Mesenchymal stem cell (in vitro differentiated cells and primary cell): ENCODE data around the gene KCNC3.
A peak's percentile ranks its signal among the peaks of the same experiment; 100 is the strongest.

Experiments used
- DNase-seq: peaks from one replicate; pipeline ENCODE4 v3.0.0-alpha.2; 2013
- H2AFZ ChIP-seq: one replicate; pipeline ENCODE4 v1.6.1; 2013; ENCODE audit warnings: low read depth, mild to moderate bottlenecking, control low read depth, inconsistent platforms, low read length, moderate library complexity
- H2AK5ac ChIP-seq: 2 replicates; pipeline ENCODE4 v1.6.1; 2013; ENCODE audit warnings: low read length, moderate library complexity, mild to moderate bottlenecking, inconsistent platforms; ENCODE audit not compliant: severe bottlenecking
- H2BK120ac ChIP-seq: one replicate; pipeline ENCODE4 v1.6.1; 2013; ENCODE audit warnings: low read depth, mild to moderate bottlenecking, inconsistent platforms, low read length, moderate library complexity
- H2BK12ac ChIP-seq, 2 experiments: one replicate each; pipeline ENCODE4 v1.6.1; 2013; ENCODE audit warnings: inconsistent platforms in 2 of 2, low read length in 2 of 2, mild to moderate bottlenecking in 2 of 2, moderate library complexity in 2 of 2, control low read depth in 1 of 2
- H2BK15ac ChIP-seq: one replicate; pipeline ENCODE4 v1.6.1; 2013; ENCODE audit warnings: mild to moderate bottlenecking, low read depth, inconsistent platforms; ENCODE audit not compliant: poor library complexity, severe bottlenecking
- H2BK5ac ChIP-seq: 2 replicates; pipeline ENCODE4 v1.6.1; 2013; ENCODE audit warnings: low read depth, mild to moderate bottlenecking, low read length, control low read depth, inconsistent platforms; ENCODE audit not compliant: poor library complexity, severe bottlenecking
- H3K14ac ChIP-seq, 2 experiments: one replicate each; pipeline ENCODE4 v1.6.1; 2013; ENCODE audit warnings: inconsistent platforms in 2 of 2, low read length in 2 of 2, control low read depth in 1 of 2, mild to moderate bottlenecking in 1 of 2, moderate library complexity in 1 of 2
- H3K18ac ChIP-seq, 2 experiments: one replicate each; pipeline ENCODE4 v1.6.1; 2013; ENCODE audit warnings: inconsistent platforms in 2 of 2, low read length in 2 of 2, control low read depth in 1 of 2, low read depth in 1 of 2, mild to moderate bottlenecking in 1 of 2
- H3K23ac ChIP-seq, 2 experiments: one replicate each; pipeline ENCODE4 v1.6.1; 2013; ENCODE audit warnings: inconsistent platforms in 2 of 2, low read length in 2 of 2, mild to moderate bottlenecking in 2 of 2, moderate library complexity in 2 of 2, control low read depth in 1 of 2
- H3K27ac ChIP-seq: 2 replicates; pipeline ENCODE4 v1.5.1; 2013; ENCODE audit warnings: mild to moderate bottlenecking, moderate library complexity, low read length, control low read depth, inconsistent platforms; ENCODE audit not compliant: poor library complexity, severe bottlenecking
- H3K27me3 ChIP-seq, 2 experiments: 2 replicates each; pipeline versions ENCODE4 v1.6.1 to v1.7.0; 2013; ENCODE audit warnings: low read length in 2 of 2, mild to moderate bottlenecking in 2 of 2, moderate library complexity in 2 of 2, control low read depth in 1 of 2, inconsistent platforms in 1 of 2; ENCODE audit not compliant: control insufficient read depth in 1 of 2, insufficient read depth in 1 of 2
- H3K36me3 ChIP-seq, 2 experiments: 2 replicates each; pipeline versions ENCODE4 v1.6.1 to v1.7.0; 2013; ENCODE audit warnings: low read length in 2 of 2, control low read depth in 1 of 2, inconsistent platforms in 1 of 2, low read depth in 1 of 2, mild to moderate bottlenecking in 1 of 2; ENCODE audit not compliant: insufficient read depth in 2 of 2, control insufficient read depth in 1 of 2
- H3K4ac ChIP-seq, 2 experiments: one replicate each; pipeline ENCODE4 v1.6.1; 2013; ENCODE audit warnings: inconsistent platforms in 2 of 2, low read length in 2 of 2, mild to moderate bottlenecking in 2 of 2, moderate library complexity in 2 of 2, control low read depth in 1 of 2, low read depth in 1 of 2
- H3K4me1 ChIP-seq: 2 replicates; pipeline ENCODE4 v1.6.1; 2013; ENCODE audit warnings: low read depth, low read length, control low read depth; ENCODE audit not compliant: control insufficient read depth, insufficient read depth
- H3K4me2 ChIP-seq: 2 replicates; pipeline ENCODE4 v1.6.1; 2013; ENCODE audit warnings: low read length, mild to moderate bottlenecking, inconsistent platforms; ENCODE audit not compliant: poor library complexity, severe bottlenecking
- H3K4me3 ChIP-seq, 2 experiments: 2 replicates each; pipeline versions ENCODE4 v1.5.1 to v1.7.0; 2013; ENCODE audit warnings: low read length in 2 of 2, mild to moderate bottlenecking in 2 of 2, control low read depth in 1 of 2, low read depth in 1 of 2; ENCODE audit not compliant: insufficient read depth in 1 of 2
- H3K79me1 ChIP-seq: replicated peaks from 2 replicates; pipeline ENCODE4 v1.6.1; 2013; ENCODE audit warnings: mild to moderate bottlenecking, control low read depth, low read length, inconsistent platforms; ENCODE audit not compliant: poor library complexity, severe bottlenecking
- H3K9ac ChIP-seq: 2 replicates; pipeline ENCODE4 v1.7.0; 2013; ENCODE audit warnings: mild to moderate bottlenecking, low read length, moderate library complexity
- H3K9me3 ChIP-seq: 2 replicates; pipeline ENCODE4 v1.7.0; 2013; ENCODE audit warnings: mild to moderate bottlenecking, low read length; ENCODE audit not compliant: control insufficient read depth
- H4K8ac ChIP-seq: one replicate; pipeline ENCODE4 v1.6.1; 2013; ENCODE audit warnings: inconsistent platforms, mild to moderate bottlenecking, low read length, moderate library complexity
- H4K91ac ChIP-seq: one replicate; pipeline ENCODE4 v1.6.1; 2013; ENCODE audit warnings: mild to moderate bottlenecking, low read length, inconsistent platforms
- WGBS: methylation state at CpG from one replicate; pipeline ENCODE4 v1.1.7; 2013; ENCODE audit warnings: mixed read lengths; 5-methylcytosine and 5-hydroxymethylcytosine counted together

Gene KCNC3

GRCh38 chr19:50280983-50281382, 48.2 kb downstream of the KCNC3 start:
- no peak overlapping the region for H2AK5ac ChIP-seq
- no peak overlapping the region for H3K4me2 ChIP-seq
- no peak overlapping the region for H2BK15ac ChIP-seq
- H4K8ac ChIP-seq: no peak overlapping the region
- H2BK5ac ChIP-seq: no peak overlapping the region
- no peak overlapping the region for H3K4ac ChIP-seq
- H3K27ac ChIP-seq: no peak overlapping the region
- no peaks in the 10 kb centered on the region for H3K36me3 ChIP-seq
- no peak overlapping the region for H3K4me3 ChIP-seq
- H4K91ac ChIP-seq: no peak overlapping the region
- no peak overlapping the region for H3K23ac ChIP-seq
- no peaks in the 10 kb centered on the region for H3K79me1 ChIP-seq
- no peak overlapping the region for H2BK120ac ChIP-seq
- H3K27me3 ChIP-seq: peaks cover 0 to 11% of the 10 kb centered on the region in 2 experiments
- no peak overlapping the region for H2AFZ ChIP-seq
- H3K4me1 ChIP-seq: no peaks in the 10 kb centered on the region
- H3K9ac ChIP-seq: no peak overlapping the region
- no peak overlapping the region for H3K18ac ChIP-seq
- no peak overlapping the region for H3K14ac ChIP-seq
- DNase-seq: no peak
- WGBS: 88% methylated on average over 1 of the region's 3 CpGs
- H3K9me3 ChIP-seq: peaks cover 6% of the 10 kb centered on the region
- no peak overlapping the region for H2BK12ac ChIP-seq

- Histone ChIP-seq H3K4ac (no peak overlapping the region), H2BK5ac (no peak overlapping the region), H3K4me2 (no peak overlapping the region), H3K9ac (no peak overlapping the region), H3K79me1 (no peaks in the 10 kb centered on the region), H3K18ac (no peak overlapping the region), H3K4me3 (peak overlapping the region in 1 of 2 experiments; percentile 27), H3K27ac (no peak overlapping the region), H3K4me1 (no peaks in the 10 kb centered on the region), H3K27me3 (peaks cover 0 to 11% of the 10 kb centered on the region in 2 experiments), H2BK12ac (no peak overlapping the region), H2BK15ac (no peak overlapping the region), H2BK120ac (no peak overlapping the region), H4K91ac (no peak overlapping the region), H3K36me3 (no peaks in the 10 kb centered on the region), H3K14ac (no peak overlapping the region), H3K23ac (no peak overlapping the region), H2AFZ (peak overlapping the region; percentile 24), H3K9me3 (no peaks in the 10 kb centered on the region), H2AK5ac (no peak overlapping the region), H4K8ac (no peak overlapping the region)
- 88% methylated on average over 14 of the region's 14 CpGs for WGBS
- no peak for DNase-seq
Observed at GRCh38 chr19:50280074-50280473, 49.1 kb downstream of the KCNC3 start.

GRCh38 chr19:50277966-50278580, 51.1 kb downstream of the KCNC3 start:
- Histone ChIP-seq H3K4me2 (no peak overlapping the region), H4K8ac (no peak overlapping the region), H2BK12ac (no peak overlapping the region), H3K27ac (no peak overlapping the region), H2AK5ac (no peak overlapping the region), H2AFZ (no peak overlapping the region), H3K4me3 (no peak overlapping the region), H2BK120ac (no peak overlapping the region), H3K36me3 (no peaks in the 10 kb centered on the region), H3K14ac (no peak overlapping the region), H3K18ac (no peak overlapping the region), H3K4me1 (no peaks in the 10 kb centered on the region), H3K27me3 (peaks cover 0 to 15% of the 10 kb centered on the region in 2 experiments), H3K9ac (no peak overlapping the region), H2BK15ac (no peak overlapping the region), H3K23ac (no peak overlapping the region), H3K9me3 (no peaks in the 10 kb centered on the region), H4K91ac (no peak overlapping the region), H2BK5ac (no peak overlapping the region), H3K79me1 (no peaks in the 10 kb centered on the region), H3K4ac (no peak overlapping the region)
- no peak for DNase-seq
- 76% methylated on average over 14 of the region's 14 CpGs for WGBS

- no peak overlapping the region for H3K9ac ChIP-seq
- no peak overlapping the region for H3K4me3 ChIP-seq
- H3K23ac ChIP-seq: no peak overlapping the region
- H3K4me2 ChIP-seq: no peak overlapping the region
- no peak overlapping the region for H4K91ac ChIP-seq
- no peak overlapping the region for H3K14ac ChIP-seq
- no peak for DNase-seq
- H3K79me1 ChIP-seq: no peaks in the 10 kb centered on the region
- WGBS: 85% methylated on average over 15 of the region's 15 CpGs
- no peak overlapping the region for H3K18ac ChIP-seq
- no peak overlapping the region for H2BK12ac ChIP-seq
- H2AFZ ChIP-seq: no peak overlapping the region
- H3K9me3 ChIP-seq: no peaks in the 10 kb centered on the region
- H3K36me3 ChIP-seq: no peaks in the 10 kb centered on the region
- H2AK5ac ChIP-seq: no peak overlapping the region
- H3K27me3 ChIP-seq: peaks cover 0 to 18% of the 10 kb centered on the region in 2 experiments
- H2BK15ac ChIP-seq: no peak overlapping the region
- no peak overlapping the region for H2BK5ac ChIP-seq
- no peaks in the 10 kb centered on the region for H3K4me1 ChIP-seq
- H2BK120ac ChIP-seq: no peak overlapping the region
- H3K4ac ChIP-seq: no peak overlapping the region
- H3K27ac ChIP-seq: no peak overlapping the region
- no peak overlapping the region for H4K8ac ChIP-seq
Observed at GRCh38 chr19:50276370-50277063, 52.7 kb downstream of the KCNC3 start.
